ACHN (cell line): ENCODE results near the gene SPARC.
A peak's percentile ranks its signal among the peaks of the same experiment; 100 is the strongest.
"Not testable (repeated sequence)": the region's sequence is repeated elsewhere in the genome, so short reads cannot be mapped to it uniquely, and the experiment has no call there.

Experiments used
- DNase-seq: peaks from one replicate; pipeline ENCODE4 v3.0.0-alpha.2; 2015
- in situ Hi-C: cut with HindIII; loops from 2 replicates; pipeline ENCODE4 v1.10.0; 2017; ENCODE audit warnings: low sequenced_read_pairs, low pct_ligation_motif_present, low pct_unique_long_range_greater_than_20kb

The SPARC gene

GRCh38 chr5:151706906-151707305 is 20.2 kb upstream of the SPARC start:
- in situ Hi-C loops = no loop called here
- DNase-seq = no peak

DNA sequence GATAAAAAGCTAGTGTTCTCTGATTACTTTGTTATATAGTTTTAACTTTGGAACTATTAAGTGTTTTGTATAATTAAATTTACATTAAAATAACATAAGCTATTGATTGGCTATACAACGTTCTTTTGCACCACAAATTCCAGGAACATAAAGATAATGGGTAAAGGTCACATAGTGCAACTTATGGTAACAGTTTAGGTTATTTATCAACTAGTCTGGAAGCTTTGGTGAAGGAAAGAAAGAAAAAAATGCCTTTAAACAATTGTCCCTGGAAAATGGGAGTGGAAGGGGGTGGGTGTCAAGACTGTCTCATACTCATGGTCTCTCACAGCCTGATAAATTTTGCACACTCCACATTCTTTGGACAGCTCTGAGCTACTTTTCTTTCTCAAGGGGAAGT is 17.1 kb upstream of the SPARC start:
- in situ Hi-C loops = no loop called here

DNA sequence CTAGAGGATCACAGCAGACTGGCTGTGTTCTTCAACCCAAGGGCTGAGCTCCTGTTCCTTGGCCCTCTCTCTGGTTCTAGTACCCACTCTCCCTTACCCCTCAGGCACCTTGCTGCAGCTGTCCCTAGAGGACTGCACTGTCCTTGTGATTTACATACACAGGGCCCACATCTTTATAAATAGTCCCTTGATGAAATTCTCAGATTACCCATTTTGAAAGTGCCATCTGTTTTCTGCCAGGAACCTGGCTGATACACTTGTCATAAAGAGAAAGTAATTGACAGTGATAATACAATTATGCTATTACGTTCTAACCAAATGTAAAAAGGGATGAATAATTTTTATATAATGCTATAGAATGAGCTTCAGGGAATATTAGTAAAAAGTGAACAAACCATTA is 16.5 kb upstream of the SPARC start:
- no peak for DNase-seq
- in situ Hi-C loops = no loop called here

More for the DNA sequence above, 17.1 kb upstream of the SPARC start:
- DNase-seq = no peak

GRCh38 chr5:151700820-151701219 is 14.1 kb upstream of the SPARC start:
- in situ Hi-C loops = no loop called here

GRCh38 chr5:151700296-151700695 is 13.6 kb upstream of the SPARC start:
- in situ Hi-C loops = no loop called here

More at GRCh38 chr5:151700820-151701219, 14.1 kb upstream of the SPARC start:
- no peak for DNase-seq

GRCh38 chr5:151699071-151699901 is 12.6 kb upstream of the SPARC start:
- peak; percentile 96 for DNase-seq
- in situ Hi-C loops = no loop called here

More at GRCh38 chr5:151700296-151700695, 13.6 kb upstream of the SPARC start:
- no peak for DNase-seq

DNA sequence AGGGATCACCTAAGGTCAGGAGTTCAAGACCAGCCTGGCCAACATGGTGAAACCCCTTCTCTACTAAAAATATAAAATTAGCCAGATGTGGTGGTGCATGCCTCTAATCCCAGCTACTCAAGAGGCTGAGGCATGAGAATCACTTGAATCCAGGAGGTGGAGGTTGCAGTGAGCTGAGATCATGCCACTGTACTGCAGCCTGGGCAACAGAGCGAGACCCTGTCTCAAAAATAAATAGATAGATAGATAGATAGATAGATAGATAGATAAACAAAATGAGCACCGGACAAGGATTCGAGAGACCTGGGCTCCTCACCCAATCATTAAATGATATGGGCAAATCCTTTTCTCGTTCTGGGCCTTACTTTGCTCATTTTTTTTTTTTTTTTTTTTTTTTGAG is 11.4 kb upstream of the SPARC start:
- DNase-seq, in situ Hi-C loops: not testable (repeated sequence)

GRCh38 chr5:151697452-151697851 is 10.7 kb upstream of the SPARC start:
- DNase-seq = no peak
- in situ Hi-C loops = no loop called here

- peak; percentile 58 for DNase-seq
- in situ Hi-C loops = no loop called here
These were observed 9.9 kb upstream of the SPARC start for GRCh38 chr5:151696470-151697061.

DNA sequence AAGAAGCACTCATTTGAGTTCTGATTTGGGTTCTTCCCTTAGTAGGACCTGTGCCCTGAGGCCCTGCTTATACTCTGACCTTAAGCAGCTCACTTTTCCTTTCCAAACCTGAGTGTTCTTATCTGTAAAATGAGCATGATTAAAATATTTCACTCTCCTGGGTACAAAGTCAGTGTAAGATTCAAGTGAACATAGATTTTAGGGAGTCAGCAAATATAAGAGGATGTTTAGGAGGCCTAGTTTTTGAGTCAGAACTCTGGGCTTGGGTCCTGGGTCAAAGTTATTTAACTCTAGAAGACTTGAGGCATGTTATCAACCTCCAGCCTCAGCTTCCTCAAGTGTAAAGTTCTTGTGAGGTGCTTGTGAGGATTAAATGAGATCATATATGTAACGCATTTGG is 8.7 kb upstream of the SPARC start:
- in situ Hi-C loops = no loop called here
- DNase-seq = no peak

GRCh38 chr5:151694035-151694485 is 7.3 kb upstream of the SPARC start:
- in situ Hi-C loops = no loop called here
- DNase-seq = no peak

DNA sequence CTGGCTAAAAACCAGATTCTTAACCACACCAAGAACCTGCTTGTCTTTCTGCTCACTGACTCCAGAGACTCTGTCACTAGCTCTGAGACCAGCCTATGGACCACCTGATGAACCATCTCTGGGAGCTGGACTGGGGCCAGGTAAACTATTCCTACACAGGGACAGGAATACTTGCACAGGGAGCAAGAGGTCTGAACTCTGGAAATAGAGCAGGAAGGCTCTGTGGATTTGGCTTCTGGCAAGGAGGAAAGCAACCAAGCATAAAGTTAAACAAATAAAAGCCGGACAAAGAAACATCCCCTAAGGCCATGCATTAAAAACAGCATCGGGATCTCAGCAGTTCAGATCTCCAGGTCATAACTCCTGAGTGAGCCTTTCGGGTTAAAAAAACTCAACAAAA is 5.6 kb upstream of the SPARC start:
- no peak for DNase-seq
- in situ Hi-C loops = no loop called here

- in situ Hi-C loops = no loop called here
- no peak for DNase-seq
These were observed 5.0 kb upstream of the SPARC start for GRCh38 chr5:151691706-151692105.

DNA sequence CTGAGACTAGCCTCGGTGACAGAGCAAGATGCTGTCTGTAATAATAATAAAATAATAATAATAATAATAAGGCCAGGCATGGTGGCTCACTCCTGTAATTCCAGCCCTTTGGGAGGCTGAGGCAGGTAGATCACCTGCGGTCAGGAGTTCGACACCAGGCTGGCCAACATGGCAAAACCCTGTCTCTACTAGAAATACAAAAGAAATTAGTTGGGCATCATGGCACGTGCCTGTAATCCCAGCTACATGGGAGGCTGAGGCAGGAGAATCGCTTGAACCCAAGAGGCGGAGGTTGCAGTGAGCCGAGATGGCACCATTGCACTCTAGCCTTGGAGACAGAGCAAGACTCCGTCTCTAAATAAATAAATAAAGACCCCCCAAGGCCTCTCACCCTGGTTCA is 2.9 kb upstream of the SPARC start:
- DNase-seq, in situ Hi-C loops: not testable (repeated sequence)

DNA sequence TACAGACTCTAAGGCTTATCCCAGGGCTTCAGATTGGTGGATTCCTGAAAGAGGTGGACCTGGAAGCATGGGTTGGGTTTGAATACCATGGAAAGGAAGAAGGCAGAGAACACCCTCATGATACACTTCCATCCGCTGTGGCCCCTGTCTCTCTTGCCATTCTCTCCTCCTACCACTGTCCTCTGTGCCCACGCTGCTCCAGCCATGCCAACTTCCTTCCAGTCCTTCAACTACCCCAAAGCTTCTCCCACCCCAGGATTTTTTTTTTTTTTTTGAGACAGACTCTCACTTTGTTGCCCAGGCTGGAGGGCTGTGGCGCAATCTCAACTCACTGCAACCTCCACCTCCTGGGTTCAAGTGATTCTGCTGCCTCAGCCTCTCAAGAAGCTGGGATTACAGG is 1.7 kb upstream of the SPARC start:
- in situ Hi-C loops = no loop called here
- DNase-seq = no peak

DNA sequence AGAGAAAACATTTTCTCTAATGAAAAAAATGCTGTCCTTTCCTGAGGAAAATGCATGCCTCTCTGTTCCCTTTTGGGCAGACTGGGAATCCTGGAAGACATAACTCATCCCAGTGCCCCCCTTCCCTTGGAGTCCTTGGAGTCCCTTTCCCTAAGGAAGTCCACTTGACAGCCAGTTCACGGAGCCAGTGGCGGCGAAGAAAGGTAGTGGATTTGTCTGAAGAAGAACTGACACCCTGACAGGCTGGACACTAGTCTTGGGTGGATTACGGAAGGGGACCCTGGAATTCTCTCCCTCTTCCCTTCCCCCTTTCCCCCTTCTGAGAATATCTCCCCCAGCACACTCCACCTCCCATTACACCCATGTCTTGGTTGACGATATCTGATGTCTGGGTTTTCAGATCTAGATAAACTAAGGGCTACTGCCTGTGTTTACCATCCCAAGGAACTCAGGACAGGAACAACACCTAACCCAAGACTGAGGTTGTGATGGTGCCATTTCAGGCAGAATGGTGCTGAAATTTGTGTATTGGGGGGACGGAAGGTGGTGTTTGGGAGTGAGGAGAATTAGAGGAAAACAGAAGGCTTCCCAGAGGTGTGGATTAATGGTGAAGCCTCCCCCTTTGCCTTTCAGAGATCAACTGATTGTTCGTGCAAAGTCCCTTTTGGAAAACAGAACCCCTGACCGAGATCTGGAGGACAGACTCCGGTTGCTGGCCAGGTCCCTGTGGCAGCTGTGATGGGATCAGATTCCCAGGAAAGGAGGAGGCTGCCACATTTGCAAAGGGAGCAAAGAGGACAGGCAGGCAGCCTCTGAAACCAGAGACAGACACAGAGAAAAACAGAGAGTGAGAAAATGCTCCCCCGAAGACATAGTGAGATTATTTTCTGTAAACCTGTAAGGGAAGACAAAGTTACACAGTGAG is 704 bp downstream of the SPARC start:
- in situ Hi-C loops = no loop called here
- no peak for DNase-seq

GRCh38 chr5:151684690-151685361 is 1.9 kb downstream of the SPARC start:
- in situ Hi-C loops = no loop called here
- peak; percentile 88 for DNase-seq

- in situ Hi-C loops = no loop called here
- no peak for DNase-seq
These were observed 2.6 kb downstream of the SPARC start for GRCh38 chr5:151683986-151684588.
